SH-SY5Y (cell line): ENCODE results near the gene TGFBR3L.

ENCODE experiments used
- GATA2 ChIP-seq: IDR thresholded peaks from 2 replicates; pipeline ENCODE4 v1.6.1; 2011; ENCODE audit warnings: mild to moderate bottlenecking, low read depth, low read length
- GATA3 ChIP-seq: IDR thresholded peaks from 2 replicates; pipeline ENCODE4 v1.6.1; 2011; ENCODE audit warnings: low read depth, mild to moderate bottlenecking, low read length, moderate library complexity

GRCh38 chr19:7903244-7904073, 11.2 kb upstream of the TGFBR3L start, which contains the start of gene MAP2K7:
- TF ChIP-seq GATA3 (no peak), GATA2 (no peak; the same call in 1 of the 2 replicates)
